ENCODE results near the gene AGTRAP. TPM values are rescaled to one million over a fixed set of nuclear protein-coding genes. Genes with fewer than 3 reads are reported as not detected.

AGTRAP gene, protein sequence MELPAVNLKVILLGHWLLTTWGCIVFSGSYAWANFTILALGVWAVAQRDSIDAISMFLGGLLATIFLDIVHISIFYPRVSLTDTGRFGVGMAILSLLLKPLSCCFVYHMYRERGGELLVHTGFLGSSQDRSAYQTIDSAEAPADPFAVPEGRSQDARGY
- 10 to 100 TPM; 43.2 to 61.6 (median 44.4) TPM for polyA plus RNA-seq (ENCODE audit: insufficient read length in 4 of 4)

DNA sequence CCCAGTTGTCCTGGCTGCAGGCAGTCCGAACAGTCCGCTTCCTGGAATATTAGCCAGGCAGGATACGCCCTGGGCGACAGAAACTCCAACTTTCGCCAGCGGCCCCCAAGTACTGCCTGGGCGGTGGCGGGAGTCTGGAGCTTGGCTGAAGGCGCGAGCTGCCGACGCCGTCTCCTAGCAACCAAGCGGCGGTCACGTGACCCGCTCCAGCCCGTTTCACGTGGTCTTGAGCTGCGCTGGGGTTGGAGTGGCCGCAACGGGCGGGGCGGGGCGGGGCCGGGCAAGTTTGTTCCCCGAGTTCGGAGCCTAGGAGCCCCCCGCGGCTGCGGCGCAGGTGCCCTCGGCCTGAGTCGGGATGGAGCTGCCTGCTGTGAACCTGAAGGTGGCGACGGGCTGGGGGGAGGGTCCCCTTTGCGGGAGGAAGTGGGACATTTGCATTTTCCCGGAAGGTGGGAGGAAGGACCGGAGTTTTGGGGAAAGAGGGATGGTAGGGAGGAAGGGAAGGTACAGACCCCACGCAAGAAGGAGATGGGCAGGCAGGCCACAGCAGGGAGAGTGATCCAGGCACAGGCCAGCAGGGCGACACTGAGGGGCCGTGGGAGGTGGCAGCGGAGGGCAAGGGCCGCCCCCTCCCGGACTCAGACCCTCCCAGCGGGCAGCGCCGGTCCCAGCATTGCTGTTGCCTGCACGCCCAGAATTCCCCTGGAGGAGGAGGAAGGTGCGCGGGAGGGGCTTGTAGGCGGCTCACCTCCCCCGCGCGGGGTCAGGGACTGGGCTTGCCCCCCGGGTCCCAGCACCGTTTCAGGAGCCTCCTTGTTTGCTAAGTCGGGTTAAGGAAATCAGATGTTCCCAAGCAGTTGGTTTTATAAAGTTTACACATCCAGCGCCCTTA lies at the start of gene AGTRAP:
Gene AGTRAP (plus strand): TSS at position 283 of the 892 bp plus-strand sequence. CDS start 73 bp downstream, at position 356.
- DNase-seq (ENCODE audit: low read depth in 4 of 4, low spot score in 3 of 4) = peak; percentile 82 to 93 (median 88)

DNA sequence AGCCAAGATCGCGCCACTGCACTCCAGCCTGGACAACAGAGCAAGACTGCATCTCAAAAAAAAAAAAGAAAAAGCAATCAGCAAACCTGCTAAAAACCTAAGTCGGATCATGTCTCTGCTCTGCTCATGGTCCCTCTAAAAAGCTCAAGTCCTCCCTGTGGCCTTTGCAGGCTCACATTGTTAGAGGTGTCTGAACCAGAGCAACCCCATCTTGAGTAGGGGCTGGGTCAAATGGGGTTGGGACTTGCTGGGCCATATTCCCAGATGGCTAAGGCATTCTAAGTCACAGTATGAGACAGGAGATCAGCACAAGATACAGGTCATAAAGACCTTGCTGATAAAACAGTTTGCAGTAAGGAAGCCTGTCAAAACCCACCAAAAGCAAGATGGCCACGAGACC lies 47.4 kb upstream of the AGTRAP start:
- DNase-seq (ENCODE audit: low read depth in 4 of 4, low spot score in 3 of 4) = no peak

DNA sequence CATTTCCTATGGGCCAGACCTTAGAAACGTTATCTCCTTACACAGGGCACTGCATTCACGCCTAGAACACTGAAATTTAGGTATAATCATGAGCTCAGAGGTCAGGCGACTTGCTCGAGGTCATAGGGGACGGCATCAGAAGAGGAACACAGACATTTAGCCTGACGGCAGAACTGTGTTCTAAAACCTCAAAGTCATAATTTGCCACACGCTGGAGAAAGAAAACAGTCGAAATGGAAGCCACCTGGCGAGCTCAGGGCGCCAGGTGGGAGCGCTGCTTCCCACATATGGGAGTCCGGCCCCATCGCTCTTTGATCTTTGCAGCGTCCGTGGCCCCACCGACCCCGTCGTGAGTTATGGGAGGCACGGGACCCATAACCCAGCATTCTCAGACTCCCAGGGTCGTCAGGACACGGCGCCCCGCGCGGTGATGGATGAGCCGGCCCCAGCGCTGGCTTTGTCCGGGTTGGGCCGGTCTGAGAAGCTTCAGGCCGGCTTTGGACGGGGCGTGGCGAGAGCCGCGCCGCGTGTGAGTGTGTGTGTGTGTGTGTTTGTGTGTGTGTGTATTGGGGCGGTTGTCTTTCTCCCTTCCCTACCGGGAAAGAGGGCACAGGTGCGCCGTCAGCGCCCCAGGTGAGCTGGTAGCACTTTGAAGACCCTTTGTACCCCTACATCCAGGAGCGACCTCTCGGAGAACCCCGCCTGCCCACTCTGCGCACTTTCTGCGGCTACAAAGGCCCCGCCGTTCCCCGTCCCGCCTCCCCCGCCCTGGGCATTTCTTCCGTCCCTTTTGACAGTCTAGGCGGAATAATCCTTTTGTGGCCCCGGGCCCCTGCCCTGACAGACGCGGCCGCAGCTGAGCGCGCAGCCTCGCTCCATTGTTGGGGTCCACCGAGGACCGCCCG lies 45.3 kb upstream of the AGTRAP start:
- DNase-seq (ENCODE audit: low read depth in 4 of 4, low spot score in 3 of 4) = peak in 1 of 4 donors; percentile 42

DNA sequence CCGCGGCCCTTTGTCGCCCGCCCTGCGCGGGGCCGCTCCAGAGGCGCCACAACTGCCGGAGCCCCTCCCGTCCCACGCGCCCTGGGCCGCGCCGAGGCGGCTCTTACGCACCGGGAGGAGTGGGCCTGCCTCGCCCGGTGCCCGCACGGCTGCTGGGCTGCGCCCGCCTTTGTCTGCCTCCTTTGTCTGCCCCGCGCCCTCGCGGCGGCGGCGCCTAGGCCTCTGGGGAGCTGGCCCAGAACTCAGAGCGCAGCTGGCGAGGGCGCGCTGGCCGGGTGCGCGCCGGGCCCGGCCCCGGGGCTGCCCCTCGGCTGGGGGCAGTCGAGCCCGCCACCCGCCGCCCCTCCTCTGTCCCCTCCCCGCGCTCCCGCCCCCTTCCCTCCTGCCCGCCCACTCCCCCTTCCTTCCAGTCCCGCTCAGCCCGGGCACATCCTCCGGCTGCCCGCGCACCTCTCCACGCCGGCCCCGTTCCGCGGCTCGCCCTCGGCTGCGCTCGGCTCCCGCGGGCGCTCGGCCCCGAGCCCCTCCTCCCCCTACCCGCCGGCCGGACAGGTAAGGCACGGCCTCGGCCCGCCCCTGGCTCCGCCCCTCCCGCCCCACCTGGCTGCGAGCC lies 44.5 kb upstream of the AGTRAP start, which contains the start of gene DRAXIN:
Gene DRAXIN (plus strand): TSS at position 409 of the 613 bp plus-strand sequence. CDS start 14,549 bp downstream, outside the sequence.
- no peak for DNase-seq (ENCODE audit: low read depth in 4 of 4, low spot score in 3 of 4)

DNA sequence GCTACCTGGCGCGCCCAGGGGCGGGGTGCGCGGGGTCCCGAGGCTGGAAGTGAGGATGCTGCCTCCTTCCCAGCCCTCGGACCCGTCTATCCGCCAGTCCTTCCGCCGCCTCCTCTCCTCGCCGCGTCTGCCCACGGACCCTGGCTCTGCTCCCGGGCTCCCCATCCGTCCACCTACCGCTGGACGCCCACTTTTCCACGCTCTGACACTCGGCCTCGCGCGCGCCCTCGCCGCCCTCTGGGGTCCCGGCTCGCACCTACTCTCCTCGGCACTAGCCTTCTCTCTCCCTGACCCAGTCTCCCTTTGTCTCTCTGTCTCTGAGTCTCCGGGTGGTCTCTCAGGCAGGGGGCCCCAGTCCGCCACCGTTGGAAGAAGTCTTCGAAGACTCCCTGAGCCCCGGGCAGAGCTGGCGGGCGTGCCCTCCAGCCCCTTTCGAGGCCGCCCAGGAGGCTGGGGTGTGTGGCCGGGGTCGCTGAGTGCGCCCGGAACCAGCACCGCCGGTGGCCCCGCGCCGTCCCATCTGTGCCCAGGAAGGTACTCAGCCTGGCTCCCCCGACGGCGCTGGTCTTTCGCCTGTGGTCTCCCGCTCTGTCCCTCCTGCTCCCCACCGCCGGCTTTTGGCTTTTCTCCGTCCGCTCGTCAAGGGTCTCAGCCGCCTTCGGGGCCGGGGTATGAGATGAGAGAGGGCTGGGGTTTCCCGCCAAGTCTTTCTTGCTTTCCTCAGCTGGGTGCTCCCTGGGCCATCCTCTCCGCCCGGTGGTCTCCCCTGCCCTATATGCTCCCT lies 43.8 kb upstream of the AGTRAP start:
- no peak for DNase-seq (ENCODE audit: low read depth in 4 of 4, low spot score in 3 of 4)

DNA sequence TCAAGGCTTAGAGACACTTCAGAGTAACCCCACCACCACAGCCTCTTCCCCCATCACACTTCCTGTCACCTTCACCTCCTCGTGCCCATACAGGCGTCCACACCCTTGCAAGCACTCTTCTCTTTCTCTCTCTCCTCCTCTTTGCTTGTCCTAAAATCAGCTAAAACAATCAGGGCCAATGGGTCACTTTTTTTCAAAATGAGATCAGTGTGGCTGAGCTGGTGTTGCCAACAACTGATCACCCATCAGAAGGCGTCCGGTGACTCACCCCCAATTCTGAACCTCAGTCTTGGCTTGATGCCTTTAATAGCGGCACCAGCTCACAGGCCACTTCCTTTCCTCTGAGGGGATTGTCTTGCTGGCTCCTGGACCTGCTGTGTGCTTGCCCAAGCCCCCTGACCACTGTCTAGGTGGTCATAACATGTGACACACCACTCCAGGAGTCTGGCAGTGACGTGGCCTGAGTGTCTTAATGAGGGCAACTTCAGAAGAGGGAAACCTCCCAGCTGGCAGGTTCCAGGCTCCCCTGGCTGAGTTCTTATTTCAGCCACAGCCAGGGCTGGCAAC lies 42.8 kb upstream of the AGTRAP start:
- DNase-seq (ENCODE audit: low read depth in 4 of 4, low spot score in 3 of 4) = no peak

DNA sequence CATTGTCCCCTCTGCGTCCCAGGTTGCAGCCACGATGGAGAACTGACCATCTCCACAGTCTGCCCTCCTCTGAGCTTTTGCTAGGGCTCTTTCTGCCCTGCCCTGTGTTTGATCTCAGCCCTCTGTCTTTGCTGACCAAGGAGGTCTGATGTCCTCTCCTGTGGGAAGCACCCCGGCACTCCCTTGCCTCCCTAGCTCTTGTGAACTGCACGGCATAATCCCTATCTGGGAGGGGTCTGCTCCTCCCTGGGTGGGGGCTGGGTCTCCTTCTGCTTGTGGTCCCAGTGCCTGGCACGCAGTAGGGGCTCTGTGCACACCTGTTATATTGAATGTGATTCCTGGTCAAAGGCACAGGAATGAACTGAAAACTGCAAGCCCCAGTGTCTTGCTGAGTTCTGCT lies 42.0 kb upstream of the AGTRAP start:
- no peak for DNase-seq (ENCODE audit: low read depth in 4 of 4, low spot score in 3 of 4)

DNA sequence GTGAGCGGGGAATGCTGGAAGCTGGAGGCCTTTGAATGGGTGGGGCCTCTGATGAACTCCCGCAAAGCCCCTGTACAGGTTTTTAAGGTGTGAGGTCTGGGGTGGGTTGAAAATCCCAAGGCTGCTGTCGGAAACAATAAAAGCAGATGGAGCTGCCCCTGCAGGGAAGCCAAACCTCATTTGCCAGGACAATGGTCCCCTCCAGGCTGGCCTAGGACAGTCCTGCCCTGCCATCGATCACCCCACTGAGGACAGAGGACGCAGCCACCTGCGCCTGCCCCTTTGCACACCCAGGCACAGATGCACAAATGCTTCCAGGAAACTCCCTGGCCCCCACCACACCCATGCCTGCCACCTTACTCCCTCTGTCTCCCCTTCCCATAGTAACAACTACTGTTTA lies 40.1 kb upstream of the AGTRAP start:
- DNase-seq (ENCODE audit: low read depth in 4 of 4, low spot score in 3 of 4) = no peak

DNA sequence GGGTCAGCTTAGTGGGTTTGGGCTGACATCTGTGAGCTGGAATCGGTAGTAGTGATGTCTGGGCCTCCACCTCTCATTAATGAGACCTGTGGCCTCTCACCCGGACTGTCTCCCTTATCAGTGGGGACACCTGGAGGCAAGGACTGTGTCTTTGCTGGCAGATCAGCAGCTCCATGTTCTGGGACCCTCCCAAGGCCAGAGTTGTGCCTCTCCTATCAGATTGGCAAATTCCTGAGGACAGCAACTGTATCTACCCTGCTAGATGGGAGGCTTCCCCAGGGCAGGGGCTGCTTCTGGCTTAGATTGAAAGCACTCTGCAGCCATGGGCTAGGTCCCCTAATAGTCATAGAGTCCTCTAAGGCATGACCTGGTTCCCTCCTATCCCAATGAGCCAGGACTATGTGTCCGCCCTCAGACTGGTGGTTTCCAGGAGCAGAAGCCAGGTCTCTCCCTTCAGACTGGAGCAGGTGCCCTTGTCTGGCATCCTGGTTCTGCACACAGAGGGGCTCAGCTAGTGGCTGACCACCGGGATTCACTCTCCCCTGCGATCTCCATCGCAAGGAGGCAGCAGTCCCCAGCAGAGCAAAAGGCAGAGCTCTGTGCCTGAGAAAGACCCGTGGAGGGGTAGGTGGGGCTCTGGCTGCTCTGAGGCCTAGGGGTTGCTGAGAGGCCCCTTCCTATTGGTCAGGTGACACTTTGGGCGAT lies 38.6 kb upstream of the AGTRAP start:
- no peak for DNase-seq (ENCODE audit: low read depth in 4 of 4, low spot score in 3 of 4)

DNA sequence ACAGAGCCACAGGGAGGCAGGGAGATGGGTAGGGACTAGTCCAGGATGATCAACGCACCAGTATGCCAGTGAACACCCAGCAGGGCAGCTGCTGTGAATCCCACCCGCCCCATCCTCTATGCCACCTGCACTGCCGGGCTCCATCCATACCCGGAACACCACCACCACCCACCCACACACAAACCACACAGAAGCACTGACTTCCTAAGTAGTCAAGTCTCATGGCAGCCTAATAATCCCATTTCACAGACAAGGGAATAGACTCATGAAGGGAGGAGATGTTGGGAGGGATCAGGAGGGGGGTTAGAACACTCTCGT lies 38.1 kb upstream of the AGTRAP start:
- DNase-seq (ENCODE audit: low read depth in 4 of 4, low spot score in 3 of 4) = no peak

DNA sequence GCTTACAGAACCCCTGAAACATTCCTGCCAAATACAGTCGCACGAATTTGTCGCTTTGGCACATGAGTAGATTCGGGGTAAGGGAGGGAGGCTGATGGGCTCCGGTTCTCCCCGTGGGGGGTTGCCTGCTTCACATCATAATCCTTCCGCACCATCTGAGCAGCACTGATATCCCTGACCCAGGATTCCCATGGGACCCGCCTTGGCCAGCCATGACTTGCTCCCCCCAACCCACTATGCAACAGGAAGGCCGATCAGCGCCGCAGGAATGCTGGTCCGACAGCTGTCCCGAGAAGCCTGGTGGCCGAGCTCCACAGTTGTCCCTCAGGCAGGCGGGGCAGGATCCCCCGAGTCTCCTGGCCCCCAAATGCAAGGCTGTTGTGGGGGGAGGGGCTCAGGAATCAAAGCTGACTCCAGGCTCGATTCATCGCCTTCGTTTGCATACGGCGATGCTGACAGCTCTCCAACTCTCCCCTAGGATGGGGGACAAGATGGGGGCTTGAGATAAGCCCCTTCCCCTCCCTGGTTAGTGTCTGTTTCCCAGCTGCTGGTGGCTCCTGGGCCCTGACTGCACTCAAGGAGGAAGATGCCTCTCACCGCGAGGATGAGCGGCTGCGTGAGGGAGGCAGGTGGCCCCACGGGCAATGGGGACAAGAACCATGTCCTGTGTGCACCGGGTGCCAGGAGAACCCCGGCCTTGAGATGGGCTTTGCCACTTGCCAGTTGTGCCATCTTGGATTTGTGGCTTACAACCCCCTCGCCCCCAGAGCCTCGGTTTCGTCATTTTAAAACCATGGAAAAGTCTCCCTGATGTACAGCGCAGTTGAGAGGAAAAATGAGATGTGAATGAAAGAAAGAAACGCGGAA lies 35.1 kb upstream of the AGTRAP start:
- no peak for DNase-seq (ENCODE audit: low read depth in 4 of 4, low spot score in 3 of 4)

DNA sequence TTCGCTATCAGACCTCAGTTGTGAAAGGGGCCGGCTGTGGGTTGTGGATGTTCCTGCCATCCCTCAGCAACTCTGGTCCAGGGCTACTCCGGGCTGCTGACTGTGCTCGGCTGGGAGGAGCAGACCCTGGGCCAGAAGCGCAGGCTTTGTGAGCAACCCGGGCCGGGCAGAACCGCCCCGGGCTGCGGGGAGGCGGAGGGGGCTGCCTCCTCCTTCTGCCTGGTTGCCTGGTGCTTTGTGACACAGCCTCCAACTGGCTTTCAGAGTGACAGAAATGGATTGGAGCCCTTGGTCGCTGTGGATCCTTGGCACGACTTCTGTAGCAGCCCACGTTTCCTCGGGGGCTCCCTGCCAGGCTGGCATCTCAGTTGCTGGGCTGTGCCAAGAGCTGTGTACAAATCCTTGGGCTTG lies 34.4 kb upstream of the AGTRAP start:
- DNase-seq (ENCODE audit: low read depth in 4 of 4, low spot score in 3 of 4) = no peak

DNA sequence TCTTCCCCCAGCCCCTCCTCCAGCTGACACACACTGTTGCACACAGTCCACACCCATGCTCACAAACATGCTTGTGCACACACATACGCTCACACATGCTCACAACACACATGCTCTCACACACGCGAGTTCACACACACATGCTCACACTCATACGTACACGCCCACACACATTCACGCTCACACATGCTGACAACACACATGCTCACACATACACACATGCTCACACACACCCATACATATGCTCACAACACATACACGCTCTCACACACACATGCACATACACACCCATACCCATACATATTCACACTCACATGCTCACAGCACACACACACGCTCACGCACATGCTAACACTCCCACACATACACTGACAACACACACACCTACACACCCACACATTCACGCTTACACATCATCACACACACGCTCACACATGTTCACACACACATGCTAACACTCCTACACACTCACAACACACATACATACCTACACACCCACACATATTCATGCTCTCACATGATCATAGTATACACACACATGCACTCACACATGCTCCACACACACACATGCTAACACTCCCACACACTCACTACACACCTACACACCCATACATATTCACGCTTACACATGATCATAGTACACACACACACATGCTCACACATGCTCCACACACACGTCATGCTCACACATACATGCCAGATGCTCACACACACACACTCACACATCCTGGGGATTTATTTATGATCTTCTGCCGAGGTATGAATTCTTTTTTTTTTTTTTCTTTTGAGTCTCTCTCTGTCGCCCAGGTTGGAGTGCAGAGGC lies 33.7 kb upstream of the AGTRAP start:
- no peak for DNase-seq (ENCODE audit: low read depth in 4 of 4, low spot score in 3 of 4)

DNA sequence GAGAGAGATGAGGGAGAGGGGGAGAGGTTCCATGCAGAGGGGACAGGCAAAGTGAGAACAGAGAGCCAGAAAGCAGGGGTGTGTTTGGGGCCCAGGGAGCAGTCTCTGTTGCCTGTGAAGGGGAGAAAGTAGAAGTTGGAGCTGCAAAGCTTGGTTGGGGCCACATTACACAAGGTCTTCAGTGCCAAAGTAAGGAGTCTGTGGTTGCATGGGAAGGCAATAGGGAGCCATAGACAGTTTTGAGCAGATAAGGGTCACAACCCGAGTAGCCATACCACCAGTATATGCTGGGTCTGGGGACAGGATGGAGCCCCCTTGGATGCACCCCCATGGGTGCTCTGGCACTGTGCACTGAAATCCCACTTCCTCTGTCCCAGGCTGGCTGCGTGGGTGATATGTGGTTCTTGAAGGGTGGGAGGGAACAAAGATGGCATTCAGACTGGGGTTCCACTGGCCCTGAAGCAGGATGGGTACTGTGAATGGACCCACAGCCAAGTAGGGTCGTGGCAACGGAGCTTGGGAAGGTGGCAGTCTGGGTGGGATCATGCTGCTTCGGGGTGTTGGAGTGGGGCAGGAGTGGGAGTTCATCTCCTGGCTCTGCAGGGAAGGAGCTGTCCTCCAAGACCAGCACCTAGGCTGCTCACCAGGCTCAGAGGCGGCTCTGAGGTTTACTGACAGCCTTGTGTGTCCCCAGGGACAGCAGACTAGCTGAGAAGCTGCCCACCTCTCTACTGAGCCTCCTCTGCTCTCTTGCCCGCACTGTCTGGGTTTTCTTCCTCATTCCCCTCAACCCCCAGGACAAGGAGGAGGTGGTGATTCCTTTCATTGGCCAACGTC lies 32.4 kb upstream of the AGTRAP start:
- DNase-seq (ENCODE audit: low read depth in 4 of 4, low spot score in 3 of 4) = no peak

DNA sequence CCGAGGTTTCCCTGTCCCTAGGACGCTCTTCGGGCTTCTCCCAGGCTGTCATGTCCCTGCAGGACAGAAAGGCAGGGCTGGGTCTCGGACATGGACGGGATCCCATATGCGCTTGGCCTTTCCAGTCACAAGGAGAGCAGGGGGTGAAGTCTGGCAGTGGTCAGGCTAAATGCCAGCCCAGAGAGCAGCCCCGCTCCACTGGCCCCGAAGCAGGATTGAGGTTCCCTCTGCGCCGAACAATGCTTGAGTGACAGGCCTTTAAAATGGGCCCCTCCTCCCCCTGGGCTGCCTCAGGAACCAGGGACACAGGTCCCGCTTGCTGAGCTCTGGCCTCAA lies 31.8 kb upstream of the AGTRAP start:
- no peak for DNase-seq (ENCODE audit: low read depth in 4 of 4, low spot score in 3 of 4)

Data from right renal pelvis (tissue), 4 donors.